Activated CD8-positive, alpha-beta memory T cell treated with anti-CD3 and anti-CD28 coated beads, Interleukin-2, amount 10 ng/mL, durations not matched to agents 7 days and 5 days (primary cell): ENCODE results near the gene SPATA1. TPM values are rescaled to one million over a fixed set of nuclear protein-coding genes. Genes with fewer than 3 reads are reported as not detected.
"Not testable (repeated sequence)": the region's sequence is repeated elsewhere in the genome, so short reads cannot be mapped to it uniquely, and the experiment has no call there.

ENCODE experiments used
- ATAC-seq: fragments of 150-1000 bp; cut with Tn5 transposase; one replicate; pipeline ENCODE4 v1.10.0; 2021; ENCODE audit warnings: moderate library complexity
- CTCF ChIA-PET: fragments of 350-600 bp; sonication (Branson Sonifier 250); formaldehyde crosslinking; loops from one replicate; lab custom pipeline; 2021; ENCODE audit warnings: antibody characterized with exemption; lab: Charles Lee
- DNase-seq: peaks from one replicate; pipeline ENCODE4 v3.0.0-alpha.2; 2020
- H3K27ac Mint-ChIP-seq: one replicate; pipeline ENCODE4 v1.8.0; 2021; ENCODE audit warnings: mild to moderate bottlenecking, mixed read lengths
- H3K27me3 Mint-ChIP-seq: one replicate; pipeline ENCODE4 v1.8.0; 2021; ENCODE audit warnings: mixed read lengths
- H3K36me3 Mint-ChIP-seq: one replicate; pipeline ENCODE4 v1.8.0; 2021; ENCODE audit warnings: mild to moderate bottlenecking, mixed read lengths
- H3K4me1 Mint-ChIP-seq: one replicate; pipeline ENCODE4 v1.8.0; 2021; ENCODE audit warnings: mixed read lengths
- H3K4me3 Mint-ChIP-seq: one replicate; pipeline ENCODE4 v1.8.0; 2021; ENCODE audit warnings: mild to moderate bottlenecking, moderate library complexity, mixed read lengths
- H3K9me3 Mint-ChIP-seq: one replicate; pipeline ENCODE4 v1.8.0; 2022; ENCODE audit warnings: low read depth, mixed read lengths
- total RNA-seq, 2 experiments: library from RNA; stranded (reverse); gene quantifications; one replicate each; pipeline ENCODE4 v1.2.3, GENCODE V29; 2021

Gene SPATA1
- total RNA-seq, 2 experiments from 2014 or later: 2.1 to 6.1 TPM

DNA sequence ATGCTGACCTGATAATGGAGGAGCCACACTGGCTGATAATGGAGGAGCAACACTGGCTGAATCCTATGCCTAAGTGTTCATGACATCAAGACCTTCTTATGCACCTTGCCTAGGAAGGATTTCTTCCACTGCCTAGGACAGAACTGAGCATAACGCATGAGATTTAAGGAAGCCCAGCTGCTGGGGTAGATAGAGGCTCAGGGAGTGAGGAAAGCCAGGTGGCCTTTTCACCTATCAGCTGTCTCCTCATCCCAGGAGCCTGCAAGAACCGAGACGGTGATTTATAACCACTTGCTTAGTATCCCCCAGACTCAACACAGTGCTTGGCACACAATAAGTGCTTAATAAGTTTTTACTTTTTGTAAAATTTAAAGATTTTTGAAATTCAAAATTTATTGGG, 75.5 kb downstream of the SPATA1 start:
- ATAC-seq (no peak), DNase-seq (no peak)
- H3K4me3 Mint-ChIP-seq: no peak overlapping the region
- peaks cover 10% of the 10 kb centered on the region for H3K36me3 Mint-ChIP-seq
- peaks cover 5% of the 10 kb centered on the region for H3K9me3 Mint-ChIP-seq
- H3K27me3 Mint-ChIP-seq: no peaks in the 10 kb centered on the region
- CTCF ChIA-PET: interaction anchor here (1.2 to 1.3 kb wide), 2 partner anchors 10 to 112 kb away, joined by 3 read pairs; no protein-coding TSS in a partner anchor
- peaks cover 1% of the 10 kb centered on the region for H3K4me1 Mint-ChIP-seq
- no peak overlapping the region for H3K27ac Mint-ChIP-seq

DNA sequence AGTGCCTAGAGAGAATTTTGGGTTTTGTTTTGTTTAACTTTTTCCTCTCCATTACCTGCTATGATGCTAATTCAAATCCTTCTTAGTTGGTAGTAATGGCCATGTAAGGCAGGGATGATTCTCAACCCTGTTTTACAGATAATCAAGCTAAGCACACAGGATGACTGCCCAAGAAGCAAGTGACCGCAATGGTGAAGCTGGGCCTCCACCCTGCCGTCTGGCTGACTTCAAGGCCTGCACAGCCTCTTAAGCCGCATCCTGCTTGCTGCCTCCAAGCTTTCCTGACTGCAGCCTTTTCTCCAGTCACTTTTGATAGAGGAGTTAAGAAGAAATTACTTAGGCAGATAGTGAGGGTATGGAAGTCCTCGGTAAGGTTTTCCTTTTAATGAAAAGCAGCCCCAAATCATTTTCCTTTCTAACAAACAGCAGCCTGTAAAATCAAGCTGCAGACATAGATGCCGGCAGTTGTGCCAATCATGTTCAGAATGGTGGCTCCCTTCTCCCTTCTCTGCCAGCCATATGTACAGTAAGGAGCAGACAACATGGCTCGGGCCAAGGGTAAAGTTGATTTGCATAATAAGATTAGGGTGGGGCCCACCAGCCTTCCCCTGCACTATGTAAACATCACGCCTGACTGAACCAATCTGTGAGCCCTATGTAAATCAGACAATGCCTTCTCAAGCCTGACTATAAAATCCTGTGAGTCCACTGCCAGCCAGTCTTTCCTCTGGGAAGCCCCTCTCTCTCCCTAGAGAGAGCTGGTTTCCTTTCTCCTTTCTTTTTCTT, 76.8 kb downstream of the SPATA1 start:
- no peak for DNase-seq
- peaks cover 10% of the 10 kb centered on the region for H3K36me3 Mint-ChIP-seq
- H3K27me3 Mint-ChIP-seq: no peaks in the 10 kb centered on the region
- no peak overlapping the region for H3K27ac Mint-ChIP-seq
- H3K9me3 Mint-ChIP-seq: peaks cover 5% of the 10 kb centered on the region
- no peak overlapping the region for H3K4me3 Mint-ChIP-seq
- peaks cover 1% of the 10 kb centered on the region for H3K4me1 Mint-ChIP-seq
- CTCF ChIA-PET: interaction anchor here (1.3 kb wide), 1 partner anchor 8 kb away, joined by 3 read pairs; no protein-coding TSS in a partner anchor
- no peak for ATAC-seq

DNA sequence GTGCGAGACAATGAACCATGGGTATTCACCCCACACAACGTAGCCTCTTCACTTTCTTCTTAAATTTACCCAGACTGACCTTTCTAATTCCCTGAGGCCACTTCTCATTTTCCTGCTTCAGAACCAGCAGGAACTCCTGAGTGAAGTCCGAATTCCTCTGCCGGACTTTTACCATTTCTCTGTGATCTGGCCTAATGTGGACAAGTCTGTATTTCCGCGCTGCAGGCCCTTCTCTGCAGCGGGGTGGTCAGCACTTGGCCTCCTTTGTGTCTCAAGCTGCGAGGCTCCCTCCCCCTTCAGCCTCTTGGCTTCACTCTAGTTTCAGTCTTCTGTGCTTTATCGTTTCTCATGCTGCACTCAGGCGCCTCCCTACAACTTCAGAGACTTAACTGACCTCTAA, 77.5 kb downstream of the SPATA1 start:
- CTCF ChIA-PET: interaction anchor here (1.3 kb wide), 2 partner anchors 189 to 724 kb away, joined by 3 read pairs; no protein-coding TSS in a partner anchor
- H3K27ac Mint-ChIP-seq: no peak overlapping the region
- no peak for DNase-seq
- H3K36me3 Mint-ChIP-seq: peaks cover 10% of the 10 kb centered on the region
- no peak overlapping the region for H3K4me3 Mint-ChIP-seq
- H3K4me1 Mint-ChIP-seq: peaks cover 1% of the 10 kb centered on the region
- no peak for ATAC-seq
- H3K27me3 Mint-ChIP-seq: no peaks in the 10 kb centered on the region
- peaks cover 5% of the 10 kb centered on the region for H3K9me3 Mint-ChIP-seq

DNA sequence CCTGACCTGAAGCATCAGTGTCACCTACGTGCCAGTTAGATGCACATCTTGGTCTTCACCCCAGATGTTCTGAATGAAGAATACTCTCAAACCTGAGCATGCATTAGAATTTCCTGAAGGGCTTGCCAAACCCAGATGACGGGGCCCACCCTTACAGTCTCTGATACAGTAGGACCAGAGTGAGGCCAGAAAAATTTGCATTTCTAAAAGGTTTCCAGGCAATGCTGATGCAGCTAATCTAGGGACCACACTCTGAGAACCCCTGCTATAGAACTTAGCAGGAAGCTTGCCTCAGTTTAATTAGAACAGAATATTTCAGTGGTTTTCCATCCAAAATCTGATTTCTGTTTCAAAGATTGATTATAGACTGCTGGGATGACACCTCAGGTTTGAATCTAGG, 77.9 kb downstream of the SPATA1 start:
- ATAC-seq: no peak
- H3K27me3 Mint-ChIP-seq: no peaks in the 10 kb centered on the region
- CTCF ChIA-PET: interaction anchor here (1.3 to 1.4 kb wide), 4 partner anchors 36 to 724 kb away, joined by 3 to 4 read pairs (median 3); no protein-coding TSS in a partner anchor
- peaks cover 1% of the 10 kb centered on the region for H3K4me1 Mint-ChIP-seq
- no peak for DNase-seq
- no peak overlapping the region for H3K4me3 Mint-ChIP-seq
- H3K9me3 Mint-ChIP-seq: peaks cover 5% of the 10 kb centered on the region
- H3K36me3 Mint-ChIP-seq: peaks cover 10% of the 10 kb centered on the region
- H3K27ac Mint-ChIP-seq: no peak overlapping the region

DNA sequence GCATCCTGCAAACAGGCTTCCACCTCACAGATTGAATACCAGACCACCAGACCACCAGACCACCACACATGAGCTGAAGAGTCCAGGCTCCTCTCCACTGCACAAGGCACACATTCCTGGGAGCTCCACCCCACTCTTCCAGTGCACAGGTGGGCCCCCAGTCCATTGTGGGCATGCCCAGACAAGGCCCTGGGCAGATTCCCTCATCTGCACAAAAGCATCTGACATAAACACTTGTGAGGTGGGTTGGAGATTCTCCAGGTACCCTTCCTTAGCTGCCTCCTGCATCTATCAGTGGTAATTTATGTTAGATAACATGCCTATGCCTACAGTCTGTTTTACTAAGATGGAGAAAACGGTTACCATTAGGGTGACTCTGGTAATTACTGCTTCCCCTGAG, 79.6 kb downstream of the SPATA1 start:
- Mint-ChIP-seq H3K9me3 (peaks cover 5% of the 10 kb centered on the region), H3K27ac (no peak overlapping the region), H3K4me3 (no peak overlapping the region), H3K4me1 (peaks cover 1% of the 10 kb centered on the region), H3K27me3 (no peaks in the 10 kb centered on the region), H3K36me3 (peaks cover 10% of the 10 kb centered on the region)
- ATAC-seq: no peak
- DNase-seq: no peak
- CTCF ChIA-PET: no interaction called here

DNA sequence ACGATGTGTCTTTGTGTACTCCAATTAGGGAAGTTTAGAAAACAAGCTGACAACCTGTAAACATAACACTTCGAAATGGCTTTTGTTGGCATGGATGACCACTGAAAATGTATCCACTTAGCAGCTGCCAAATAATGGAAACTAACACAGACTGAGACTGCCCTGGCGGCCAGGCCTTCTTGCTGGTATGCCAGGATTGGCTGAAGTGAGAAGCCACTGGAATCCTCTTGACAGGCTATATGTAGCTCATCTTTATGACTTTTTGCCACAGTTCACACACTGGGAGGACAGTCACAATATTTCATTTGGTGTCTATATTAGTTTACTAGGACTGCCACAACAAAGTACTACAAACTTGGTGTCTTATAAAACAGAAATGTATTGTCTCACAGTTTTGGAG, 80.9 kb downstream of the SPATA1 start:
- Mint-ChIP-seq H3K27ac (no peak overlapping the region), H3K27me3 (peaks cover 4% of the 10 kb centered on the region), H3K4me1 (peaks cover 1% of the 10 kb centered on the region), H3K36me3 (peaks cover 10% of the 10 kb centered on the region), H3K9me3 (peaks cover 5% of the 10 kb centered on the region), H3K4me3 (no peak overlapping the region)
- CTCF ChIA-PET: interaction anchor here (1.3 kb wide), 1 partner anchor 126 kb away, joined by 3 read pairs; no protein-coding TSS in a partner anchor
- ATAC-seq: no peak
- DNase-seq: no peak

DNA sequence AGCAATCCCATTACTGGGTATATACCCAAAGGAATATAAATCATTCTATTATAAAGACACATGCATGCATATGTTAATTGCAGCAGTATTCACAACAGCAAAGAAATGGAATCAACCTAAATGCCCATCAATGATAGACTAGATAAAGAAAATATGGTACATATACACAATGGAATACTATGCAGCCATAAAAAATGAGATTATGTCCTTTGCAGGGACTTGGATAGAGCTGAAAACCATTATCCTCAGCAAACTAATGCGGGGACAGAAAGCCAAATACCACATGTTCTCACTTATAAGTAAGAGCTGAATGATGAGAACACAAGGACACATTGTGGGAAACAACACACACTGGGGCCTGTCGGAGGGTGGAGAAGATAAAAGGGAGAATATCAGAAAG, 88.8 kb downstream of the SPATA1 start:
- ATAC-seq, H3K27ac Mint-ChIP-seq, H3K9me3 Mint-ChIP-seq, H3K36me3 Mint-ChIP-seq, DNase-seq, CTCF ChIA-PET, H3K4me3 Mint-ChIP-seq, H3K27me3 Mint-ChIP-seq: not testable (repeated sequence)
- peaks cover 16% of the 10 kb centered on the region for H3K4me1 Mint-ChIP-seq

DNA sequence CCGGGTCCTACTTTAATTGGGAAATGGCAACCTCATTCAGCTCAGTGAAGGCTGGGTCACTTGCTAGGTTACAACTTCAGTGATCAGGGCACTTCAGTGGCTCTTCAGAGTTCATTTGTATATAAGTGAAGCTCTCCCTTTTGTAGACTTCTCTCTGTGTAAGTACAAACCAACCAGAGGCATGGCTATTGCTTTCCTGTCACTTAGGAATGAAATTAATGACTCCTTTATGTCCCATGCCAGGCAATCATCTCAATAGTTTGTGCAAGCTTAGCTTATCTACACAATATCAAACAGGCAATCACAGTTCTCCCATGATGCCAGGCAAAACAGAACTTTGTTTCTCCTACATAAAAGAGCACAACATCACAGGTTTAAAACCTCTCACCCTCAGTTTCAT, 90.8 kb downstream of the SPATA1 start:
- CTCF ChIA-PET: no interaction called here

DNA sequence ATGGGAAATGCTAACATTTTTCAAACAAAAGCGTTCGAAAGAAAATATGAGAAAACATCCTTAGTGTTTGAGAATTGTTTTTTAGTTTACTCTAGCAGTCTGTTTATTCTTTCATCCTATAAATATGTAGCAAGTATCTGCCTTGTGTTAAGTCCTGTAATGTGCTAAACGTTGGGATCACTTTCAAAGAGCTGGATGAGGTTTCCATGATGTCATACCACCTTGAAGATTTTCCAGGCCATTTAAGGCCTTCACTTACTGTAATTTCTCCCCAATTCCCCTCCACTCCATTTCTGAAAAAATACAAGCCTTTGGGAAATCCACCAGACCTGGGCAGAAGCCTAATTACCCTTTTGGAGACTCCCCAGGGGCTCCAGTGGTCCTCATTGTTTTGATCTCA, 92.2 kb downstream of the SPATA1 start:
- DNase-seq (no peak), ATAC-seq (no peak)
- Mint-ChIP-seq H3K27ac (no peak overlapping the region), H3K4me3 (no peak overlapping the region), H3K4me1 (peaks cover 16% of the 10 kb centered on the region), H3K9me3 (no peaks in the 10 kb centered on the region), H3K36me3 (peaks cover 6% of the 10 kb centered on the region), H3K27me3 (no peaks in the 10 kb centered on the region)
- CTCF ChIA-PET: no interaction called here

More for the DNA sequence above, 90.8 kb downstream of the SPATA1 start:
- Mint-ChIP-seq H3K4me1 (peaks cover 16% of the 10 kb centered on the region), H3K27me3 (no peaks in the 10 kb centered on the region), H3K9me3 (no peaks in the 10 kb centered on the region), H3K36me3 (peaks cover 6% of the 10 kb centered on the region), H3K27ac (no peak overlapping the region), H3K4me3 (no peak overlapping the region)
- ATAC-seq (no peak), DNase-seq (no peak)

DNA sequence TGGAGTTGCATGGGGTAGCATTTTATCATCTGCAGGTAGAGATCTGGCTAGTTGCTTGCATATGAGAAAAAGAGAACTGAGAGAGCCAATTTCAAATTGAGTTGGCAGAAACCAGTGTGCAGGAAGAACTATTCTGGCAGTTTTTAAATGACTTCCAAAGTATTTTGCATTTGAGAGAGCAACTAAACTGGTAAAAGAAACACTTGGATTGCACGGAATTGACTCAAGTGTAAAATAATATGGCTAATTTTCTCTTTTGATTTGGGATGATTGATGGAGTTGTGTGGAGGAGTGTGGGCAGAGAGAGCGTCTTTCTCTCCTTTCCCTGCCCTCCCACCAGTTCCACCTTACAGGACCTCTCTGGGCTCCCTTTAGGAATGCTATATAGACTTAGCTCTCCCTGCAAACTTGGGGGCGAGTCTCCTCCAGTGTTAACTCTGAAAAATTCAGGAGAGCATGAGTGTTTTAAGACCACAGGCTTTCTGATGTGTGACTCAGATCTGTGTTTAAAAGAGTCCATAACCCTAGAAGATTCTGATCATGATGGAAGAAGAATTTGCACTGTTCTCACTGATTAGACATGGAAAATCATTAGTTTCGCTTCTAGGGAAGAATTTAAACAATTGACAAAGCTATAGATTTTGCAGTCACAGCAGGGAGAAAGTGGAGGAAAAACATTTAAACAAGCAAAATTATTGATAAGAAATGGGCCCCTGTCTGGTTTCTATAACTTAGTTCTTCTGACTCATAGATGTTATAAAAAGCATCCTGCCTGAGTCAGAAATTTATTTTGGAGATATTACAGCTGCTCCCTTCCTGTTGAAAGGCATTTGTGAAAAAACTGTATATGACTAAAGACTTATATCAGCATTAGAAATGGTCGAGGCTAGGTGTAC, 92.9 kb downstream of the SPATA1 start:
- Mint-ChIP-seq H3K4me1 (peaks cover 16% of the 10 kb centered on the region), H3K9me3 (peaks cover 1% of the 10 kb centered on the region), H3K36me3 (peaks cover 5% of the 10 kb centered on the region), H3K4me3 (no peak overlapping the region), H3K27ac (peak overlapping the region; percentile 41), H3K27me3 (no peaks in the 10 kb centered on the region)
- DNase-seq (no peak), ATAC-seq (peak; percentile 42)
- CTCF ChIA-PET: interaction anchor here (1.0 kb wide), 1 partner anchor 21 kb away, joined by 3 read pairs; no protein-coding TSS in a partner anchor

DNA sequence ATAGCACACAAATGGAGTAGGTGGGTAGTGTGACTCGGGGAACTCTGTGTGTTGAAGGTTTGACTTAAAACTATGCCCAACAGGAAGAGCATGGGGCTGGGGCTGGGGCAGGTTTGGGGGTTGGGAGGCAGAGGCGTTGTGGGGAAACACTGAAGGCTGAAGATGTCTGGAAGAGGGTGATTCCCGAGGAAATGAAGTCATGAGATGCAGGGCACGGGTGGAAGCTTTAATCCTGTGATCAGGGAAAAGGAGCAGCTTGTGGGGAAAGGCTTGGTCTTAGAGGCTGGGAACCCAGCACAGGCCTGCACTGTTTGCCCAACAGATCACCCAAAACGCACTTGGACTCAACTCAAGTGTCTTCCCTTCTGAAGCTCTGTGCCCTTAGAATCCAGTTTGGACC, 94.6 kb downstream of the SPATA1 start:
- Mint-ChIP-seq H3K9me3 (peaks cover 10% of the 10 kb centered on the region), H3K4me1 (peaks cover 16% of the 10 kb centered on the region), H3K27me3 (no peaks in the 10 kb centered on the region), H3K27ac (no peak overlapping the region), H3K36me3 (peaks cover 12% of the 10 kb centered on the region), H3K4me3 (no peak overlapping the region)
- DNase-seq (no peak), ATAC-seq (no peak)
- CTCF ChIA-PET: no interaction called here

DNA sequence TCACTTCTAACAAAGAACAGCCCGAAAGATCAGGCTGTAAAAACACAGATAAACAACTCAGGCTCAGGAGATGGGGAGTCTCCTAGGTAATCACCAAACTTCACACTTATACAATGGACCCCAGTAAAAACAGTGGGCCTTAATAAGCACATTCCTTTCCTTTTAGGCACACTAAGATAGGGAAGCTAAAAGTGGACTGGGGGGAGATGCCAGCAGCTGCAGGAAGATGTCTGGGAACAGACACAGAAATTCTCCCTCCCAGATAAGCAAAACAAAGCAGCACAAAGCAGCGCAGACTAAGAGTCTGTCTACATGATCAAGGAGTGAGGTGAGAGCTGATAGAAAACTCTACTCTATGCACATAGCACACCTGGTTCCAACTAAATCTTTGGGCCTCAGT, 97.0 kb downstream of the SPATA1 start:
- H3K4me1 Mint-ChIP-seq: peaks cover 16% of the 10 kb centered on the region
- H3K9me3 Mint-ChIP-seq: peaks cover 17% of the 10 kb centered on the region
- H3K27me3 Mint-ChIP-seq: no peaks in the 10 kb centered on the region
- peaks cover 21% of the 10 kb centered on the region for H3K36me3 Mint-ChIP-seq
- no peak overlapping the region for H3K27ac Mint-ChIP-seq
- CTCF ChIA-PET: interaction anchor here (0.9 to 1.3 kb wide), 2 partner anchors 17 to 342 kb away, joined by 3 to 4 read pairs; no protein-coding TSS in a partner anchor
- ATAC-seq (no peak), DNase-seq (no peak)
- no peak overlapping the region for H3K4me3 Mint-ChIP-seq
